ENCODE results near the gene CDKN2AIP.

DNA sequence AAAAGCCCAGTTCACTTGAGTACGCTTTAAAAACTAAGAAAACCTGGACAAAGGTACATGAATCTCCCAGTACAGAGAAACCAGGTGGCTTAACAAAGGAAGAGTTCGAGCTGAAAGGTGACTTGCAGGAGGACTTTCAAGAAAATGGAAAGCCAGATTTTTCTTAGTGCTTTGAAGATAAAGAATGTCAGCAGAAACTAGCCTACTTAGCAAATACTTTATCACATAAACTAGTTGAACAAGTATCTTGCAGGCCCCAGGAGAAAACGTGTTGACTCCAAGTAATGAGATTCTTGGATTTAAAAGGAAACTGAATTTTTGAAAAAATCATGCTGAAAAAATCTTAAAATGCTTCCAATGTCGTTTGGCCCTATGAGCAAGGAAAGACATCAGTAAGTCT is 26.4 kb downstream of the CDKN2AIP start:
- TF ChIP-seq, protein P1, sequence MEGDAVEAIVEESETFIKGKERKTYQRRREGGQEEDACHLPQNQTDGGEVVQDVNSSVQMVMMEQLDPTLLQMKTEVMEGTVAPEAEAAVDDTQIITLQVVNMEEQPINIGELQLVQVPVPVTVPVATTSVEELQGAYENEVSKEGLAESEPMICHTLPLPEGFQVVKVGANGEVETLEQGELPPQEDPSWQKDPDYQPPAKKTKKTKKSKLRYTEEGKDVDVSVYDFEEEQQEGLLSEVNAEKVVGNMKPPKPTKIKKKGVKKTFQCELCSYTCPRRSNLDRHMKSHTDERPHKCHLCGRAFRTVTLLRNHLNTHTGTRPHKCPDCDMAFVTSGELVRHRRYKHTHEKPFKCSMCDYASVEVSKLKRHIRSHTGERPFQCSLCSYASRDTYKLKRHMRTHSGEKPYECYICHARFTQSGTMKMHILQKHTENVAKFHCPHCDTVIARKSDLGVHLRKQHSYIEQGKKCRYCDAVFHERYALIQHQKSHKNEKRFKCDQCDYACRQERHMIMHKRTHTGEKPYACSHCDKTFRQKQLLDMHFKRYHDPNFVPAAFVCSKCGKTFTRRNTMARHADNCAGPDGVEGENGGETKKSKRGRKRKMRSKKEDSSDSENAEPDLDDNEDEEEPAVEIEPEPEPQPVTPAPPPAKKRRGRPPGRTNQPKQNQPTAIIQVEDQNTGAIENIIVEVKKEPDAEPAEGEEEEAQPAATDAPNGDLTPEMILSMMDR (conservative IDR thresholded peaks at IDR 0.05 in 1 of 2, IDR thresholded peaks at IDR 0.05 in 1 of 2; ENCODE audit: extremely low read depth in 1 of 2, insufficient read depth in 1 of 2, low read depth in 1 of 2, low read length in 2 of 2): no peak
- TF ChIP-seq EZH2 (IDR thresholded peaks at IDR 0.05; ENCODE audit: borderline replicate concordance, low read length): no peak

Data from mammary epithelial cell (primary cell).